LNCaP clone FGC (cell line): Measurements from ENCODE around the gene ITPKA.

Experiments used
- DNase-seq: peaks from one replicate; pipeline ENCODE4 v3.0.0-alpha.2; 2011; ENCODE audit warnings: low read depth
- H3K4me3 ChIP-seq: 2 replicates; pipeline ENCODE4 v1.5.1; 2011; ENCODE audit warnings: mild to moderate bottlenecking, low read depth, low read length, control low read depth
- CTCF ChIP-seq: IDR thresholded peaks from 2 replicates; pipeline ENCODE4 v1.5.1; 2012; ENCODE audit warnings: mild to moderate bottlenecking; ENCODE audit not compliant: control insufficient read depth, insufficient read depth; ENCODE audit errors: extremely low read depth

The ITPKA gene

GRCh38 chr15:41520636-41521035 lies 27.0 kb downstream of the ITPKA start:
- no peak for DNase-seq
- H3K4me3 ChIP-seq = no peak overlapping the region
- TF ChIP-seq CTCF = no peak

- DNase-seq = no peak
- no peak overlapping the region for H3K4me3 ChIP-seq
- no peak for TF ChIP-seq CTCF
Observed at GRCh38 chr15:41521614-41522013, 27.9 kb downstream of the ITPKA start.

GRCh38 chr15:41523097-41523496 lies 29.4 kb downstream of the ITPKA start:
- no peak overlapping the region for H3K4me3 ChIP-seq
- TF ChIP-seq CTCF = no peak
- DNase-seq = no peak

GRCh38 chr15:41530363-41530956 lies 36.8 kb downstream of the ITPKA start:
- no peak for TF ChIP-seq CTCF
- DNase-seq = no peak
- H3K4me3 ChIP-seq = no peak overlapping the region

- no peak for TF ChIP-seq CTCF
Observed at GRCh38 chr15:41535544-41535943, 41.9 kb downstream of the ITPKA start.

GRCh38 chr15:41536866-41537265 lies 43.2 kb downstream of the ITPKA start:
- no peak for TF ChIP-seq CTCF
- no peak overlapping the region for H3K4me3 ChIP-seq
- no peak for DNase-seq

More at GRCh38 chr15:41535544-41535943, 41.9 kb downstream of the ITPKA start:
- no peak overlapping the region for H3K4me3 ChIP-seq
- DNase-seq = no peak

GRCh38 chr15:41543521-41543870 lies 49.8 kb downstream of the ITPKA start:
- TF ChIP-seq CTCF = no peak
- peak overlapping the region; percentile 83 for H3K4me3 ChIP-seq
- DNase-seq = no peak
